Globus pallidus (tissue), 1 donor: Measurements from ENCODE around the gene SOCS7.

Experiments used
- DNase-seq: peaks from one replicate; pipeline ENCODE4 v3.0.0-alpha.2; 2015; ENCODE audit warnings: low spot score

Gene SOCS7

GRCh38 chr17:38441429-38442061 is 89.9 kb downstream of the SOCS7 start:
- no peak for DNase-seq

DNA sequence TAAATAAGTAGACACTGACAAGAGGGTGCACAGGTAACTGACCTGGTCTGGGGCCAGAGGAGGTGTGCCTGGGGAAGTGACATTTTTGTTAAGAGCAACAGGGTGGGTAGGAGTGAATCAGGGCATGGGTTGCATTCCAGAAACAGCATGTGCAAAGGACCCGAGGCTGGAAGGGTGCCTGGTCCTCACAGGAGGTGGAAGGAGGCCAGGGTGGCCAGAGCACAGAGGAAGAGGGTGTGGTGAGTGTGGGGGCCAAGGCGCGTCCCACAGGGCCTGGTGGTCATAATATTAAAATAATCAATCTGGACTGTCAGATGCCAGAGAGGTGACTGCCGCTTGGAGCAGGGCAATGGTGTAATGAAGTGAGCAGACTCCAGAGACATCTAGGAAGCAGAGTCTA is 90.9 kb downstream of the SOCS7 start:
- DNase-seq = no peak

- no peak for DNase-seq
Measured at GRCh38 chr17:38443356-38444031, 91.8 kb downstream of the SOCS7 start.

GRCh38 chr17:38444151-38444550 is 92.5 kb downstream of the SOCS7 start:
- DNase-seq = peak; percentile 82

- no peak for DNase-seq
Measured at GRCh38 chr17:38447502-38448085, 96.0 kb downstream of the SOCS7 start.

DNA sequence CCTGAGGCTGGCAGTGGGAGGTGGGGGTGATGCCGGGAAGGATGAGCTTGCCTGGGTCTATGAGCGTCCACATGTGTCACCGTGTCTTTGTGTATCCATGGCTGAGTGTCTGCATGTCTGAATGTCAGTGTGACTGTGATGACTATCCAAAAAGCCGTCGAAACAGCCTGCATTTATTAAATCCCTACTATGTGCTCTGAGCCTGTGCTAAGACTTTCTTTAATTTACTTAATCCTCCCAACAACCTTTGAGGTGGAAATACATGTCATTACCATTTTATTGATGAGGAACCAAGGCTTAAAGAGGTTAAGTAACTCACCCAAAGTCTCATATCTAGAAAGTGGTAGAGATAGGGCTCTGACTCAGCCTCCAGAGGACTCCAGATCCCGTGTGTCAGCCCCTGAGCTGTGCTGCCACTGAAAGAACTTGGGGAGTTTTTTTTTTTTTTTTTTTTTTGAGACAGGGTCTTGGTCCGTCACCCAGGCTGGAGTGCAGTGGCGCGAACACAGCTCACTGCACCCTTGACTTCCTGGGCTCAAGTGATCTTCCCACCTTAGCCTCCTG is 96.6 kb downstream of the SOCS7 start:
- DNase-seq = no peak

DNA sequence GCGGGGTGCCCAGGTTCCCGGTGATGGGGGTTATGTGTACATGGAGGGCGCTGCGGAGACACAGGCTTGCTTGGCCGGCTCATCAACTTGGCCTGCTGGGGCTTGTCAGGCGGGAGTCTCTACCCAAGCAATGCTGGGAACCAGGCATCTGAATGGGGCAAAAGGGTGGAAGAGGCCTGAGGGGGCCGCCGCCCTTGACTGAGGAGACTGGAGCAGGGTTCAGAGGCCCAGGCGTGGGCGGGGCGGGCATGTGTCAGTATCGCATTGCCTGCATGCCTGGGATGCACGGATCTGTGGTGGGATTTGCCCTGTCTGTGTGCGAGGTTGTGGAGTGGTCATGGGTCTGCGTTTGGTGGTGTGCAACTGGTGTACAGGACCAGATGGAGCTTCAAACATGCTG is 97.7 kb downstream of the SOCS7 start:
- DNase-seq = no peak

DNA sequence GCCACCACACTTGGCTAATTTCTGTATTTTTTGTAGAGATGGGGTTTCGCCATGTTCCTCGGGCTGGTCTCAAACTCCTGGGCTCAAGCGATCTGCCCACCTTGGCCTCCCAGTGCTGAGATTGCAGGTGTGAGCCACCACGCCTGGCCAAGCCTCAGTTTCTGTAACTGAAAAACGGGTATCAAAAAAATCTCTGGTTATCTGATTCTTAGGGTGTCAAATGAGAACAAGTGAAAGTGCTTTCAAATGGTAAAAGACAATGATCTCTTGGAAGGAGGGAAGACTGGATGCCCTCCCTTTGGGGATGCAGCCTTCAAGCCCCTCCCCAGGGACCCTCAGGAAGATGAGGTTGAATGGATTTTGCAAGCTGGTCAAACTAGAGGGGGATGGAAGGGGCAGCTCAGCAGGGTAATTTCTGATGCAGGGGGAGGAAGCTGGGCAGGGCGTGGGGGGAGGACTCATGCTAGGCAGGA is 98.9 kb downstream of the SOCS7 start:
- no peak for DNase-seq

DNA sequence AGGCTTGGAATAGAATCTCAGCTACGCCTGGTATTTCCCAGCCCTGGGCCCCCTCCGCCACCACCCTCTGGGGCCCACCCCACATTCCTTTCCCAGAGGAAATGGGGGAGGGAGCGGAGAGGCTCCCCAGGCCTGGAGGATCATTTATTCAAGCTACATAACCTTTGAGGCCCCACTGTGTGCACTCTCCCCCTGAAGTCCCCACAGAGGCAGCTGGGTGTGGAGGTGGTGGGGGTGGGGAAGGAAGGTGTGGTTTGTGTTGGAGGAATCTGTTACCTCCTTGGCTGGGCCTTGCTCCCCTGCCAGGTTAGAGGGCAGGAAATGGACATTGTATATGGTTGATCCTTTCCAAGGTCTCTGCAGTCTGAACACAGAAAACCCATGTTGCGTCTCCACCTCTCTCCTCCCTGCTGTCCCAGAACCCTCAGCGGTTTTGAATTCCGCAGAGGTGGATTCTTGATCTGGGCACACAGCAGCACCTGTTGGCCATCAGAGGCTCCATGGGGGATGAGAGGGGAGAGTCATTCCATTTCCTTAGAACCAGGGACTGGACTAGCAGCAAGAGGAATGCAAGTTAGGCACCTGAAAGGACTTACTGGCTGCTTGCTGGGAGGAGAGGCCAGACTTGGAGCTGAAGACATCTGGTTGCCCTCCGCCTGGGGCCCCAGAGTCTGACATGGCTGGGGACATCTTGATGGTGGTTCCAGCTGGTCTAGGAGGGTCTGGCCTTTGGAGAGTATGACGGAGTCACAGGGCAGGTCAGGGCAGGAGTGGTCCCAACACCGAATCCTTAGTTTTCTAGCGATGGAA is 99.6 kb downstream of the SOCS7 start:
- no peak for DNase-seq

- no peak for DNase-seq
Measured at GRCh38 chr17:38451840-38452529, 100.3 kb downstream of the SOCS7 start.

DNA sequence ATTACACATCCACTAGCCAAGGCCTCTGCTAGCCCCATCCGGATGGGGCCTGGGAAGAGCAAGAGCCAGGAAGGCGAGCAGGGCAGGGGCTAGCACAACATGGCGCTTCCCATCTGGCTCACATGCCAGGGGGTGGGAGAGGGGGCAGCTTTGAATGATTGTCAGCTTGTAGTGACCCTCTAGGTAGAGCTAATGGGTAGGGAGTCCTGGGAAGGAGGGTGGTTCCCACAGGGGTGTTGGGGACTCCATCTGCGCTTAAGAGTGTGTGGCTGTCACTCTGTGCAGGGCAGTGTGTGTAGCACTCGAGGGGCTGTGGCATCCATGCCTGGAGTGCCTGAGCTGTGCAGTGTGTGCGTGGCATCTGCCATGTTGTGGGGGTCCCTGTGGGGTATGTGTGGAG is 101.1 kb downstream of the SOCS7 start:
- no peak for DNase-seq

DNA sequence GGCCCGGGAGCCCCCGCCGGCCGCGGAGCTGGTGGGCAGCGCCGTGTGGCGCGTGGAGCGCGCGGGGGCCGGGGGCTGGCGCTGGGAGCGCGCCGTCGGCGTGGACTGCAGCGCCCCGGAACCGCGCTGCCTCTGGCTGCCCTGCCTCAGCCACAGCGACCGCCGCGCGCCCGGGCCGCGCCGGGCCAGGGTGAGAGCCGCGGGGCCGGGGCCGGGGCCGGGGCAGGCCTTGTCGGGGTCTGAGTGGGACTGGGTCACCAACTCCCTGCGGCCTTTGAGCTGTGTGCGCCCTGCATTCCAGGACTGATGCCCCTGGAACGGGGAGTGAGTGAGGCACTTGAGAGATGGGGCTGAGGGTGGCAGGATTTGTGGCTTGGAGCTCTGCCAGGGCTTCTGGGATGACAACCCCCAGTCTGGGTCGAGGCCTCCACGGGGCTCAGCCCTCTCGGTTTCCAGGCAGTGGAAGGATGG is 102.3 kb downstream of the SOCS7 start:
- DNase-seq = no peak

GRCh38 chr17:38454532-38454931 is 102.9 kb downstream of the SOCS7 start:
- peak; percentile 97 for DNase-seq
